NCI-H69 (cell line): ENCODE measurements around the gene FAM98C.

ENCODE experiments used
- DNase-seq: peaks from one replicate; lab custom pipeline; 2025; lab: John Stamatoyannopoulos, UW

FAM98C gene

DNA sequence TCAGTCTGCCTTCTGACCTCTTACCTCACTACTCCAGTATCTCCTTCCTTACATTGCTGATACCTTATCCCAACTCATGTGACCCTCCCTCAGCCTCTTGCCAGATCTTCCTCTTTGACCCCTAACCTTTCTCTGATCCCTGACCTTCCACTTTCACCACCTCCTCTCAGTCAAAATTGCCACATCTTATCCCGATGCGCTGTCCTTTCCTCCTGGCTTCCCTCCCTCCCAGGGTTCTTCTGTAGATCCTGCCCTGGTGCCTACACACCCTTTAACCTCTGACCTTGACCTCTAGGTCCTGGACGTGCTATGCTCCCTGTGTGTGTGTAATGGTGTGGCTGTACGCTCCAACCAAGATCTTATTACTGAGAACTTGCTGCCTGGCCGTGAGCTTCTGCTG, 54.3 kb downstream of the FAM98C start:
- no peak for DNase-seq

DNA sequence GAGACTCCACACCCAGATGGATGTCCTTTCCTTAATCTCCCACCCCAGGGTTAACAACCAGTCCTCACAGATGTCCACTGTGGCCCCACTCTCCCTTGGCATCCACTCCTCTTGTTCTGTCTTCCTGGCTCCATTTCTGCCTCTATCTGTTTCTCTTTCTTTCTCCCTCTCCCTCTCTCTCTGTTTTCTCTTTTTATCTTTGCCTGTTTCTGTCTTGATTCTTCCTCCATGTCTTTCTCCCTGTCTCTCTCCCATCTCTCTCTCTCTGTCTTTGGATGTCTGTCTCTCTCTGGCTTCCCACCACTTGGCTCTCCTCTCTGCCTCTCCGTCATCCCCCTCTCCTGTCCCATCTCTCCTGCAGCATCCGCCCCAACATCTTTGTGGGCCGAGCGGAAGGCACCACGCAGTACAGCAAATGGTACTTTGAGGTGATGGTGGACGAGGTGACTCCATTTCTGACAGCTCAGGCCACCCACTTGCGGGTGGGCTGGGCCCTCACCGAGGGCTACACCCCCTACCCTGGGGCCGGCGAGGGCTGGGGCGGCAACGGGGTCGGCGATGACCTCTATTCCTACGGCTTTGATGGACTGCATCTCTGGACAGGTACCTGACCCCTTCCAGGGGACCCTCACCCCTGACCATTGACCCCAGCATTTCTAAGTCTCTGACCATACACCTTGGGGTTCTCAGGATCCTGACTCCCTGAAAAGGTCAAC, 55.0 kb downstream of the FAM98C start:
- DNase-seq = no peak
